Natural killer cell treated with Interleukin-12 subunit alpha and Interleukin-12 subunit beta and Interleukin-15 and Interleukin-18, amount 100 ng/mL, for 72 hours (primary cell): Measurements from ENCODE around the gene MDFIC. TPM values are rescaled to one million over a fixed set of nuclear protein-coding genes. Genes with fewer than 3 reads are reported as not detected.

Source experiments
- ATAC-seq, 2 donors: fragments of 150-1000 bp; cut with Tn5 transposase in 1 of 2; sonication (Bioruptor Pico), chemical (Tn5 transposase) in 1 of 2; 2 replicates each; pipeline ENCODE4 v1.10.0; 2021
- DNase-seq: peaks from one replicate; pipeline ENCODE4 v3.0.0; 2022; ENCODE audit warnings: low spot score
- H3K27ac Mint-ChIP-seq, 2 donors: 1 replicate in 1 of 2; 2 replicates in 1 of 2; pipeline ENCODE4 v1.8.0; 2022; ENCODE audit warnings: mixed read lengths in 2 of 2, mild to moderate bottlenecking in 1 of 2, moderate library complexity in 1 of 2
- H3K27me3 Mint-ChIP-seq, 2 donors: 1 replicate in 1 of 2; 2 replicates in 1 of 2; pipeline ENCODE4 v1.8.0; 2022; ENCODE audit warnings: mixed read lengths in 2 of 2
- H3K36me3 Mint-ChIP-seq: one replicate; pipeline ENCODE4 v1.8.0; 2022; ENCODE audit warnings: mixed read lengths
- H3K4me1 Mint-ChIP-seq, 2 donors: 1 replicate in 1 of 2; 2 replicates in 1 of 2; pipeline ENCODE4 v1.8.0; 2022; ENCODE audit warnings: low read depth in 2 of 2, mixed read lengths in 2 of 2, mild to moderate bottlenecking in 1 of 2
- H3K4me3 Mint-ChIP-seq: one replicate; pipeline ENCODE4 v1.8.0; 2022; ENCODE audit warnings: mixed read lengths
- H3K9me3 Mint-ChIP-seq: 2 replicates; pipeline ENCODE4 v1.8.0; 2022; ENCODE audit warnings: mixed read lengths
- total RNA-seq, 2 donors: library from RNA; stranded (reverse); gene quantifications; one replicate each; pipeline ENCODE4 v1.2.3, GENCODE V29; 2022

Gene MDFIC
- total RNA-seq, 2 donors from 2014 or later: 67.0 to 109 TPM

DNA sequence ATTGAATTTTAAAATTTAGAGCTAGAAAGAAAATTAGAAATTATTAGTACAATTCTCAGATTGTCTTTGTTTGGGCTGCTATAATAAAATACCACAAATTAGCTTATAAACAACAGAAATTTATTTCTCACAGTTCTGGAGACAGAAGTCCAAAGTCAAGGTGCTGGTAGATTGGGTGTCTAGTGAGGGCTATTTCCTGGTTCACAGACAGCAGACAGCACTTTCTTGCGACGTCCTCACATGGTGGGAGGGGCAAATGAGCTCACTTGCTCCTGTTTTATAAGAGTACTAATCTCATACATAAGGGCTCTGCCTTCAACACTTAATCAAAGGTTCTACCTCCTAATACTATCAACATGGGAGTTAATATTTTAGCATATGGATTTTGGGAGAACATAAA, 134.1 kb downstream of the MDFIC start:
- peaks cover 0 to 8% of the 10 kb centered on the region in 2 donors for H3K27me3 Mint-ChIP-seq

GRCh38 chr7:115058726-115059125, 136.8 kb downstream of the MDFIC start:
- H3K9me3 Mint-ChIP-seq: no peaks in the 10 kb centered on the region

More for the DNA sequence above, 134.1 kb downstream of the MDFIC start:
- Mint-ChIP-seq H3K27ac (no peak overlapping the region), H3K9me3 (no peaks in the 10 kb centered on the region), H3K4me3 (no peak overlapping the region), H3K4me1 (no peaks in the 10 kb centered on the region), H3K36me3 (peaks cover 4% of the 10 kb centered on the region)
- no peak for DNase-seq
- ATAC-seq: no peak

DNA sequence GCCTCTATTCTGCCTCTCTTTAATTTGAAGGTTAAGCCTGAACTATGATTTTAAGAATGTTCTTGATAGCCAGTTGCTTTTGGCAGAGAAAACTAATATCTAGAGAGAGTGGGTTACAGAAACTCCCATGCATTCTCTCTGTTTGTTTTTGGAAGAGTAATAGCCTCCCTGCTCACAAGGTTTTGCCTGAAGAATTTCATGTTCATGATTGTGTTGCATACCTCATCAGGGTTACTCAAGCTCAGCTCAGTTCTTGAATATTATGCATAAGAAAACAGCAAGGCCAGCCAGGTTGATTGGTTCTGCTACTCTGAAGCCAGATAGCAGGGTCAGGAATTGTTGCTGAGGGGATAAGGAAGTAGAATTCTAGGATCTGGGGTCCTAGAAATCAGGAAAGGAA, 137.4 kb downstream of the MDFIC start:
- Mint-ChIP-seq H3K36me3 (no peaks in the 10 kb centered on the region), H3K4me1 (no peaks in the 10 kb centered on the region), H3K27me3 (peaks cover 0 to 5% of the 10 kb centered on the region in 2 donors), H3K9me3 (no peaks in the 10 kb centered on the region), H3K4me3 (no peak overlapping the region), H3K27ac (no peak overlapping the region)
- ATAC-seq (no peak), DNase-seq (no peak)

More at GRCh38 chr7:115058726-115059125, 136.8 kb downstream of the MDFIC start:
- H3K4me3 Mint-ChIP-seq: no peak overlapping the region
- H3K36me3 Mint-ChIP-seq: no peaks in the 10 kb centered on the region
- H3K4me1 Mint-ChIP-seq: no peaks in the 10 kb centered on the region
- H3K27me3 Mint-ChIP-seq: peaks cover 0 to 5% of the 10 kb centered on the region in 2 donors
- no peak for DNase-seq
- no peak for ATAC-seq
- H3K27ac Mint-ChIP-seq: no peak overlapping the region

GRCh38 chr7:115060095-115060870, 138.4 kb downstream of the MDFIC start:
- H3K9me3 Mint-ChIP-seq: no peaks in the 10 kb centered on the region
- H3K27me3 Mint-ChIP-seq: peaks cover 0 to 2% of the 10 kb centered on the region in 2 donors
- H3K4me1 Mint-ChIP-seq: no peaks in the 10 kb centered on the region
- no peak for DNase-seq
- H3K27ac Mint-ChIP-seq: no peak overlapping the region
- no peak for ATAC-seq
- H3K4me3 Mint-ChIP-seq: no peak overlapping the region
- H3K36me3 Mint-ChIP-seq: no peaks in the 10 kb centered on the region

DNA sequence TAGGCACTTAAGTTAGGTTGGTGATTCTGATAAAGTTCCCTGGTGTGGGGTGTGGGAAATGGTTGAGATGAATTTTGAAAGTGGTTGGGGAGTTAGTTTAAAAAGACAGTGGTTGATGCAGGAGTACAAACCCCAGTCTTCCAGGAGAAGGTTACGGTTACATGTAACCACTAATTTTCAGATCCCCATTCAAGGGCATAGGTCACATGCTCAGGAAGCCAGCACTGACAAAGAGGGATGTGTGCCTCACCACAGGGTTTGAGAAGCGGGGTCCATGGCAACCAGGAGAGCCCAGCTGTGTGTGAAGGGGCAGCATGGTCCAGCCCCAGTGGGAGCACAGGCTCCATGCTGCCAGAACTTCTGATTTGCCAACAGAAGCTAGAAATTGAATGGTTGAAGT, 144.2 kb downstream of the MDFIC start:
- peaks cover 0 to 4% of the 10 kb centered on the region in 2 donors for H3K27me3 Mint-ChIP-seq

GRCh38 chr7:115066634-115067033, 144.7 kb downstream of the MDFIC start:
- Mint-ChIP-seq H3K27me3 (peaks cover 0 to 4% of the 10 kb centered on the region in 2 donors), H3K4me3 (no peak overlapping the region), H3K36me3 (no peaks in the 10 kb centered on the region), H3K4me1 (no peaks in the 10 kb centered on the region), H3K9me3 (no peaks in the 10 kb centered on the region), H3K27ac (no peak overlapping the region)
- ATAC-seq (no peak), DNase-seq (no peak)

More for the DNA sequence above, 144.2 kb downstream of the MDFIC start:
- Mint-ChIP-seq H3K4me1 (no peaks in the 10 kb centered on the region), H3K9me3 (no peaks in the 10 kb centered on the region), H3K4me3 (no peak overlapping the region), H3K27ac (no peak overlapping the region), H3K36me3 (no peaks in the 10 kb centered on the region)
- DNase-seq (no peak), ATAC-seq (no peak)

GRCh38 chr7:115068220-115068619, 146.3 kb downstream of the MDFIC start:
- ATAC-seq: no peak
- Mint-ChIP-seq H3K36me3 (no peaks in the 10 kb centered on the region), H3K4me3 (no peak overlapping the region), H3K4me1 (no peaks in the 10 kb centered on the region), H3K27ac (no peak overlapping the region), H3K9me3 (peaks cover 3% of the 10 kb centered on the region), H3K27me3 (peaks cover 0 to 4% of the 10 kb centered on the region in 2 donors)
- no peak for DNase-seq
